Neutrophil (primary cell): ENCODE results near the gene ACACA.
"Not testable (repeated sequence)": the region's sequence is repeated elsewhere in the genome, so short reads cannot be mapped to it uniquely, and the experiment has no call there.

Experiments
- H3K27ac ChIP-seq: fragments of 200-600 bp; sonication (generic); 2 replicates; pipeline ENCODE4 v1.5.1; 2016; ENCODE audit warnings: mild to moderate bottlenecking, moderate library complexity
- H3K27me3 ChIP-seq: fragments of 200-600 bp; sonication (generic); 2 replicates; pipeline ENCODE4 v1.6.0; 2016; ENCODE audit warnings: mild to moderate bottlenecking
- H3K36me3 ChIP-seq: fragments of 200-600 bp; sonication (generic); 2 replicates; pipeline ENCODE4 v1.5.1; 2017
- H3K4me1 ChIP-seq, 2 experiments: fragments of 200-600 bp in 1 of 2; sonication (generic) in 1 of 2; 1 replicate in 1 of 2; 2 replicates in 1 of 2; pipeline versions ENCODE4 v1.5.1 to v1.6.1; 2013 to 2016; ENCODE audit warnings: low read depth in 1 of 2, low read length in 1 of 2, mild to moderate bottlenecking in 1 of 2, moderate library complexity in 1 of 2; ENCODE audit not compliant: control insufficient read depth in 1 of 2, insufficient read depth in 1 of 2
- H3K4me3 ChIP-seq, 2 experiments: fragments of 200-600 bp in 1 of 2; sonication (generic) in 1 of 2; 1 replicate in 1 of 2; 2 replicates in 1 of 2; pipeline ENCODE4 v1.5.1; 2013 to 2016; ENCODE audit warnings: low read depth in 1 of 2, low read length in 1 of 2, mild to moderate bottlenecking in 1 of 2, moderate library complexity in 1 of 2
- H3K9me3 ChIP-seq: fragments of 200-600 bp; sonication (generic); 2 replicates; pipeline ENCODE4 v1.5.1; 2016
- TF ChIP-seq, protein P1 (sequence below): fragments of 200-600 bp; sonication (generic); IDR thresholded peaks from 2 replicates; pipeline ENCODE4 v1.5.1; 2016; ENCODE audit warnings: antibody characterized with exemption

The ACACA gene

DNA sequence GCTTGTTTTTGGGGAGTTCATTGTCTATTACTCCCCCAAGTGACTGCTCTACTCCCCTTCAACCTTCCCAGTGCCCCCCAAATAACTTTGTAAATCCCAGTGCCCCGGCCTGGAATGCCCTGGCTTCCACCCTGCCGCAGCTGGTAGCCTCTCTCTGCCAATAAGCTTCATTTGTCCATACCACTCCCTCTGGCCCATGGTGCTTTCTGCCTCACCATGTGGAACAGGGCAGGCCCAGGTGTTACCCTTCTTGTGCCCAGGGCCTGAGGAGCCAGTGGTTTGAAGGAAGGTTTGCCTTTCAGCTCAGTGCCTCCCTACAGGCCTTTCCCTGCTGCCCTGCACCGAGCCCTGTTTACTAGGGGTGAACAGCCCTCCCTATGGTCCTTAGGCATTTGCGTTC, 323.7 kb downstream of the ACACA start:
- no peaks in the 10 kb centered on the region for H3K27me3 ChIP-seq
- H3K4me3 ChIP-seq: no peak overlapping the region
- TF ChIP-seq, protein P1, sequence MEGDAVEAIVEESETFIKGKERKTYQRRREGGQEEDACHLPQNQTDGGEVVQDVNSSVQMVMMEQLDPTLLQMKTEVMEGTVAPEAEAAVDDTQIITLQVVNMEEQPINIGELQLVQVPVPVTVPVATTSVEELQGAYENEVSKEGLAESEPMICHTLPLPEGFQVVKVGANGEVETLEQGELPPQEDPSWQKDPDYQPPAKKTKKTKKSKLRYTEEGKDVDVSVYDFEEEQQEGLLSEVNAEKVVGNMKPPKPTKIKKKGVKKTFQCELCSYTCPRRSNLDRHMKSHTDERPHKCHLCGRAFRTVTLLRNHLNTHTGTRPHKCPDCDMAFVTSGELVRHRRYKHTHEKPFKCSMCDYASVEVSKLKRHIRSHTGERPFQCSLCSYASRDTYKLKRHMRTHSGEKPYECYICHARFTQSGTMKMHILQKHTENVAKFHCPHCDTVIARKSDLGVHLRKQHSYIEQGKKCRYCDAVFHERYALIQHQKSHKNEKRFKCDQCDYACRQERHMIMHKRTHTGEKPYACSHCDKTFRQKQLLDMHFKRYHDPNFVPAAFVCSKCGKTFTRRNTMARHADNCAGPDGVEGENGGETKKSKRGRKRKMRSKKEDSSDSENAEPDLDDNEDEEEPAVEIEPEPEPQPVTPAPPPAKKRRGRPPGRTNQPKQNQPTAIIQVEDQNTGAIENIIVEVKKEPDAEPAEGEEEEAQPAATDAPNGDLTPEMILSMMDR: no peak
- no peaks in the 10 kb centered on the region for H3K4me1 ChIP-seq
- H3K9me3 ChIP-seq: no peaks in the 10 kb centered on the region
- no peaks in the 10 kb centered on the region for H3K36me3 ChIP-seq
- no peak overlapping the region for H3K27ac ChIP-seq

DNA sequence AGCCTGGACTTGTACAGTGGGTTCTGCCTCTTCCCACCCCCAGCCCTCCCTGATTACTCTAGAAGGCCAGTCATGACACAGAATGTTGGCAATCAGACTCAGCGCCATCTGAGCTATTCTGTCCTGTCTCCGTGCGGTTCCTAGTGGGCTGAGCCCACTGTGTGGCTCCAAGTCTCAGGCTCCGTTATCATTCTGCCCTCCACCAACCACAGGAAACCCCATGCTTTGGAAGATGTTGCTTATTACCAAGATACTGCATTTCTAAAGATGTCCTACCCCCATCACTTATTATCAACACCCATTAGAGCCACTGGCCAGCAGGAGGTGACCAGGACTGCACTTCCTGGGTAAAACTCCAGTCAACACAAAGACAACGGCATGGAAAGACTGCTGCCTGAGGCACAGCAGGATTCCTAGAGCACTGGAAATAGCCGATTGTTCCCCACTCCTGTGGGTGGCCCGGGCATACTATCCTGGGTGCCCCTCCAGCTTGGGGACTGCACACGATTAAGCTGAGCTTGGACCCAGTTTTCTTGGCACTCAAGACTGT, 324.2 kb downstream of the ACACA start:
- no peak overlapping the region for H3K27ac ChIP-seq
- no peaks in the 10 kb centered on the region for H3K9me3 ChIP-seq
- TF ChIP-seq, protein P1: no peak
- H3K4me3 ChIP-seq: no peak overlapping the region
- no peaks in the 10 kb centered on the region for H3K4me1 ChIP-seq
- no peaks in the 10 kb centered on the region for H3K36me3 ChIP-seq
- H3K27me3 ChIP-seq: no peaks in the 10 kb centered on the region

DNA sequence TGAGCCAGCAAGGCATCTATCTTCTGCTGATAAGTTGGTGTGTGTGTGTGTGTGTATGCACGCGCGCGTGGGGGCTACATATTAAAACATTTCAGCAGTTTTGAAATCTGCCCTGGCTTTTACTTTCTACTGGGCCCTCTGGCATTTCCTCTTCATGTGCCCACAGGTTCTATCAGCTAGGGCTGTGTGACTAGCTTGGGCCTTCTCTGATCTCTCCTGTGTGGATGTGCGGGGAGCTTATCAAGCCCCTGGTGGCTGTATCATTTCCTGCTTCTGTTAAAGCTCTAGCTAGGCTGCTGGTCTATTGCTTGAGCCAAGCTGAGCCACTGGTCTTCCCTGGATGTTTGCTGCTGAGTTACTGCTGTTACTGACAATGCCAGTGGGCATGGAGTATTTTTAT, 325.3 kb downstream of the ACACA start:
- H3K36me3 ChIP-seq: no peaks in the 10 kb centered on the region
- TF ChIP-seq, protein P1: no peak
- H3K4me1 ChIP-seq: no peaks in the 10 kb centered on the region
- no peak overlapping the region for H3K27ac ChIP-seq
- H3K4me3 ChIP-seq: no peak overlapping the region
- H3K9me3 ChIP-seq: no peaks in the 10 kb centered on the region
- no peaks in the 10 kb centered on the region for H3K27me3 ChIP-seq

DNA sequence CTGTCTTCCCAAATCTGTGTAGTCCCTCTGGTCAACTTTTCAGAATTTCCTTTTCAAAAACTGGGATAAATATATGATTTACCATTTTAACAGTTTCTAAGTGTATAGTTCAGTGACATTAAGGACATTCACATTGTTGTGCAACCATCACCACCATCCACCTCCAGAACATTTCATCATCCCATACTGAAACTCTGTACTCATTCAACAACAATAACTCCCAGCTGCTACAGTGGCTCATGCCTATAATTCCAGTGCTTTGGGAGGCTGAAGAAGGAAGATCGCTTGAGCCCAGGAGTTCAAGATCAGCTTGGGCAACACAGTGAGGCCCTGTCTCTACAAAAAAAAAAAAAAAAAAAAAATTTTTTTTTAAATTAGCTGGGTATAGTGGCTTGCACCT, 326.9 kb downstream of the ACACA start:
- no peak overlapping the region for H3K4me3 ChIP-seq
- no peaks in the 10 kb centered on the region for H3K27me3 ChIP-seq
- TF ChIP-seq, protein P1: no peak
- H3K4me1 ChIP-seq: no peaks in the 10 kb centered on the region
- no peaks in the 10 kb centered on the region for H3K9me3 ChIP-seq
- H3K36me3 ChIP-seq: no peaks in the 10 kb centered on the region
- no peak overlapping the region for H3K27ac ChIP-seq

GRCh38 chr17:37079065-37079708, 327.4 kb downstream of the ACACA start:
- H3K4me1 ChIP-seq: no peaks in the 10 kb centered on the region
- no peaks in the 10 kb centered on the region for H3K27me3 ChIP-seq
- H3K27ac ChIP-seq: no peak overlapping the region
- H3K4me3 ChIP-seq: no peak overlapping the region
- TF ChIP-seq, protein P1: no peak
- no peaks in the 10 kb centered on the region for H3K36me3 ChIP-seq
- H3K9me3 ChIP-seq: no peaks in the 10 kb centered on the region

- not testable (repeated sequence) for H3K4me3 ChIP-seq, H3K36me3 ChIP-seq, H3K27ac ChIP-seq, H3K4me1 ChIP-seq, H3K9me3 ChIP-seq, H3K27me3 ChIP-seq
Observed at GRCh38 chr17:37073464-37073863, 333.2 kb downstream of the ACACA start.
